HG03439 (cell line): ENCODE measurements around the gene GPR150.

Experiments
- ATAC-seq: cut with Tn5 transposase; IDR thresholded peaks from one replicate; pipeline ENCODE4 v1.9.1; 2021; ENCODE audit warnings: mild to moderate bottlenecking, moderate library complexity; ENCODE audit not compliant: unreplicated experiment

Gene GPR150

DNA sequence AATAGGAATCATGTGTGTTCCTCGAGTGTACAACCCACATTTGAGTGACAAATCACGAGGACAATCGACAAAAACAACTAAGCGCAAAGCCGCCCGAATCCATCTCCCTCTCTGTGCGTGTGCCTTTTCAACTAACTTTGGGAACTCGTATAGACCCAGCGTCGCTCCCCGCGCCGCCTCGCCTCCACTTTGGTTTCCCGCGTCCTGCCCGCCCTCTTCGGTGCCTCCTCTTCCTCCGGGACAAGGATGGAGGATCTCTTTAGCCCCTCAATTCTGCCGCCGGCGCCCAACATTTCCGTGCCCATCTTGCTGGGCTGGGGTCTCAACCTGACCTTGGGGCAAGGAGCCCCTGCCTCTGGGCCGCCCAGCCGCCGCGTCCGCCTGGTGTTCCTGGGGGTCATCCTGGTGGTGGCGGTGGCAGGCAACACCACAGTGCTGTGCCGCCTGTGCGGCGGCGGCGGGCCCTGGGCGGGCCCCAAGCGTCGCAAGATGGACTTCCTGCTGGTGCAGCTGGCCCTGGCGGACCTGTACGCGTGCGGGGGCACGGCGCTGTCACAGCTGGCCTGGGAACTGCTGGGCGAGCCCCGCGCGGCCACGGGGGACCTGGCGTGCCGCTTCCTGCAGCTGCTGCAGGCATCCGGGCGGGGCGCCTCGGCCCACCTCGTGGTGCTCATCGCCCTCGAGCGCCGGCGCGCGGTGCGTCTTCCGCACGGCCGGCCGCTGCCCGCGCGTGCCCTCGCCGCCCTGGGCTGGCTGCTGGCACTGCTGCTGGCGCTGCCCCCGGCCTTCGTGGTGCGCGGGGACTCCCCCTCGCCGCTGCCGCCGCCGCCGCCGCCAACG is at the start of gene GPR150:
Gene GPR150 (plus strand): TSS at position 58 of the 840 bp plus-strand sequence. CDS start 189 bp downstream, at position 247.
- peak; percentile 73 for ATAC-seq

DNA sequence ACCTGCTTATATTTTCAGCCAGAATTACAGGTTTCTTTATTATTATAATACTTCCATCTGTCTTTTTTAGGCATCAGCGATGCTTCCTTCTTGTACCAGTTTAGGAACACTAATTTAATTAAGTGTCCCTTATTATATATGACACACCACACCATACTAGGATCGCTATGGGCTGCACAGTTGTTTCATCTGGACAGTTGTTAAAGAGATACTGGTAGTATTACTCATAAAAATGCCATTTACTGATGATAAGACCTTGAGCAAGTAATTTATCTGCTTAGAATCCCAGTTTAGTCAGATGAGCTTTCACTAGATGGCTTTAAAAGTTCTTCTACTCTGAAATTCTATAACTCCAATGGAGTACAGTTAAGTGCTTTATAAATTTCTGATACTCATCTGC is 47.9 kb upstream of the GPR150 start:
- no peak for ATAC-seq

DNA sequence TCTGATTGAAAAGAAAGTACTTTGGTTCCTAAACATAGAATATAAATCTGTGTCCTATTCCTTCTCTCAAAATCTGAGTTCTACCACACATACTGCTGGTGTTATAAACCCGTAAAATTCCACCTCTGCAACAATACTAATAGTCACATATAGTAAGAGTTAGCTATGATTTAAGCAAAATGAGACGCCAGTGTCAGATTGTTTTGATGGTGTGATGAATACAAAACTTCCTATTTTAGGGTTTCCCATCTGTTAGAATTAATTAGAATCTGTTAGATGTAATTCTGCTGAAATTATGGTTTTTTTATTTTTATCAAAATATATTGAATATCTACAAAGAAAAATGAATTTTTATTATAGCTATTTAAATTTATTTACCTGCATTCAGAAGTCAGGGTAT is 38.3 kb upstream of the GPR150 start:
- ATAC-seq, result no peak

DNA sequence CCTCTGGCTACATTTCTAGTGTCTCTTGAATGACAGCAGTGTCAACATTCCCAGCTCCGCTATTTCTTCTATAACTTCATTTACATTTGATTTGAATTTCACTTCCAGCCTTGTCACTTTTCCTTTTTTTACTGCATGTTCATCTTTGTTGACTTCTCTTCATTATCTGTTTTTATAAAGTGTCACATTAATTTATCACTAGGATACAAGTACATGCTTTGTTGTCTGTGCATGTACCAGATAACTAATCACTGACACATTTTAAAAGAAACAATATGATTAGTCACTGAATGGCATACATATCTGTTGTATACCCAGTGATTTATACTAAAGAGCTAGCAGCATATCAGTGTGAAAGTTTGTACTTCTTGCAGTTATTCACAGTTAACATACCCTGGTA is 35.9 kb upstream of the GPR150 start:
- ATAC-seq, result no peak

DNA sequence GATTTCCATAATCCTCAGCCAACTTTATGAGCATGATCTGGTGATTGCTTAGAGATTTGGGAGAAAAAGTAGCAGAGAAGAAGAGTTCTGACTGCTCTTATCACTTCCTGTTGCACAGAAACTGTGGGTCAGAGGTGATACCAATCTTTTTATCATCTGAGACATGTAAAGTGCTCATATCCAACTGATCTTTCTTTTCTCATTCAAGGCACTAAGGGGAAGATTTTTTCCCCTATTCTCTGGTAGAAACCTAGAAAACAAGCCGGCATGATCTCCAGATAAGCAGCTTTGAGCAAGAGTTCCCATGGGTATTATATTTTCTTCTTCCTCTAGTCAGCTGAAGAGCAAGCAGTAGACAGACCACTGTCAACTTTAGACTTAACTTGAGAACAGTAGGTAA is 29.0 kb upstream of the GPR150 start:
- ATAC-seq, result no peak

DNA sequence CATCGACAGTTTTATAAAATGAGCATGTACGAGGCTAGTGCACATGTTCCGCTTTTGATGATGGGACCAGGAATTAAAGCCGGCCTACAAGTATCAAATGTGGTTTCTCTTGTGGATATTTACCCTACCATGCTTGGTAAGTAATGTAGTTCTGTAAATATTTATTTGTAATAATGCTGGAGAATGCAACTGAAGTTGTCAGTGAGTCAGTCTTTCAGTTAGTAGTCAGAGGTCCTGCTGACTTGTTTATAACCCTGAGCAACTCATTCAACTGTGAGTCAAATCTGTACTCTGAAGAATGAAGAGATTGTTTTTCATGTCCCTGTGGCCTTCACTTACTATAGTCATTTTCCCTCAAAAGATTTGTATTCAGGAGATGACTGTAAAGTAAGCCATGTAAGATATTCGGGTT is 28.4 kb upstream of the GPR150 start:
- ATAC-seq, result peak; percentile 89

DNA sequence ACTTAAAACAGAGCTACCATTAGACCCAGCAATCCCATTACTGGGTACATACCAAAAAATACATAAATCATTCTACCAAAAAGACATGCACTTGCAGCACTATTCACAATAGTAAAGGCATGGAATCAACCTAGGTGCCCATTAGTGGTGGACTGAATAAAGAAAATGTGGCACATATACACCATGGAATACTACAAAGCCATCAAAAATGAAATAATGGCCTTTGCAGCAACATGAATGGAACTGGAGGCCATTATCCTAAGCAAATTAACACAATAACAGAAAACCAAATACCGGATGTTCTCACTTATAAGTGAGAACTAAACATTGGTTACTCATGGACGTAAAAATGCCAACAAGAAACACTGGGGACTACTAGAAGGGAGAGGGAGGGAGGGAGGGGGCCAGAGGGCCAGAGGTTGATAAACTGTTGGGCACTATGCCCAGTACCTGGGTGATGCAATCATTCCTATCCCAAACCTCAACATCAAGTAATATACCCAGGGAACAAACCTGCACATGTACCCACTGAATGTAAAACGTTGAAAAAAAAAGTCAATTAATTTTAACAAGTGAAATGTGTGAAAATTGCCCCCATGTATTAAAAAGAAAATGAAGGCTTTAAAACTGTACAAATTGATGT is 24.5 kb upstream of the GPR150 start:
- no peak for ATAC-seq

DNA sequence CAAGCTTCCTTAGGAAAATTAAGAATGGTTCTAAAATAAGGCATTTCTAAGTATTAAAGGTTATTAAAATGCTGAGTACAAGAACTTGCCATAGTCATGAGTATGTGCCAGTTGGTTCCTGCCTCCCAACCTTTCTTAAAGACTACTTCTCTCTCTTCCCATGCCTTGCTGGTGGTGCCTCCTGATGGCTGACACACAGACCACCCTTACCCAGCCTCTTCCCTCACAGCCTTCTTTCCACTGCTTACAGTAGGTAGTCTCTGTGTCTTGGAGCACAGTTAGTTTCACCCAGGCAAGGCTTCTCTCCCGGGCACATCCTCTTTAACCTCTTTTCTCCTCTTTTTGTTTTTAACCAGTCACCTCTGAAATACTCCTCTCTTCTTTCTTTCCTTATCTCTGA is 20.6 kb upstream of the GPR150 start:
- ATAC-seq, result no peak

DNA sequence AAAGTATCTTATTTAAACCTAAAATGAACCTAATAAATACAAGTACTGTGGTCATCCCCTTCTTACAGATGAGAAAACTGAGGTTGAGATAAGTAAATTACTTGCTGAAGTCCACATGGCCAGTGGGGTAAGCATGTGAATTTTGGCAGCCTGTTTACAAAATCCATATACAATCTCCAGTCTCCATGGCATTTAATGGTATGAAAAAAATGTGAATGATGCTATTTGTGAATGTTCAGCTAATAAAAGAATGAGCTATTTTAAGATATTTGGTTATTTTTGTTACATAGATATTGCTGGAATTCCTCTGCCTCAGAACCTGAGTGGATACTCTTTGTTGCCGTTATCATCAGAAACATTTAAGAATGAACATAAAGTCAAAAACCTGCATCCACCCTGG is 19.3 kb upstream of the GPR150 start:
- ATAC-seq, result no peak

DNA sequence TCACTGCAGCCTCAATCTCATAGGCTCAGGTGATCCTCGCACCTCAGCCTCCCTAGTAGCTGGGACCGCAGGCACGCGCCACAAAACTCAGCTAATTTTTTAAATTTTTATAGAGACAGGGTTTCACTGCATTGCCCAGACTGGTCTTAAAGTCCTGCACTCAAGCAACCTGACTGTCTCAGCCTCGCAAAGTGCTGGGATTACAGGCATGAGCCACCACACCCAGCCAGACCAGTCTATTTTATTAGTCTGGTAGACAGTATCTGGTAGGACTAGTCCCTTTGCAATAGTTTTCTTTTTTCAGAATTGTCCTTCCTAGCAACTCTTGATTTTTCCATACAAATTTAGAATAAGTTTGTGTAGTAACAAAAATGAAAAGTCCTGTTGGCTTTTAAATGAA is 14.1 kb upstream of the GPR150 start:
- no peak for ATAC-seq

DNA sequence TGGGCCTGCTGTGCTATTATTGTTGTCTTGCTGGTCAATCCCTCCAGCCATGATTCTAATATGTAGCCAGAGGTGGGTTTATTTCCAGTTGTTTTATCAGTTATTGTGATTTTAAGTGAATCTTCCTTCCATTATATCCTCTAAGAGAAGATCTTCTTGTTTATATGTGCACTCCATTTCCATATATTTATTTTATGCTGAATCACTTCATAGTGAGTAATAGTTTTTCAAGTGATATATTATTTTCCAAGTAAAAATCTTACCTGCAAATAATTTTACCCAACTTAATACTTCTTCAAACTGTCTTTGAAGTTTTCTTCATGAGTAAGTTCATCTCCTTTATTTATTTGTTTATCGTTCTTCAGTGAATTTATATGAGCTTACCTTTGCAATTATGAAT is 13.5 kb upstream of the GPR150 start:
- no peak for ATAC-seq

DNA sequence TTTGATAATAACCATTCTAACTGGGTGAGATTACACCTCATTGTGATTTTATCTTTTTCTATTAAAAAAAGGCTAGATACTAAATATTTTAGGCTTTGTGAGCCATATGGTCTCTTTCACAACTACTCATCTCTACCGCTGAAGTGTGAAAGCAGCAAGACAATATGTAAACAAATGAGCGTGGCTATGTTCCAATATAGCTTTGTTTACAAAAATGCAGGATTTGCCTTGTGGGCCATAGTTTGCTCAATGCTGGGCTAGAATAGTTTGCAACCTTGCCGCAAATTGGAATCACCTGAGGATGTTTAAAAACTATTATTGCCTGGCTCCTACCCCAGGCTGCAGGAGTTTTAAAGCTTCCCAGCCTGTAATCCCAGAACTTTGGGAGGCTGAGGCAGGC is 10.2 kb upstream of the GPR150 start:
- ATAC-seq, result no peak

DNA sequence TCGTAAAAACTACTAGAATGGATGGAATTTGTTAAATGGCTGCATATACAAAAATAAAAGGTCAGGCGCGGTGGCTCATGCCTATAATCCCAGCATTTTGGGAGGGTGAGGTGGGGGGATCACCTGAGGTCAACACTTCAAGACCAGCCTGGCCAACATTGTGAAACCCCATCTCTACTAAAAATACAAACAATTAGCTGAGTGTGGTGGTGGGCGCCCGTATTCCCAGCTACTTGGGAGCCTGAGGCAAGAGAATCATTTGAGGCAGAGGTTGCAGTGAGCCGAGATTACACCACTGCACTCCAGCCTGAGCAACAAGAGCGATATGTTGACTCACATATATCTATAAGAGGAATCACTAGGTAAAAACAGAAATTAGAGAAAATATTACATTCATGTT is 9.3 kb upstream of the GPR150 start:
- ATAC-seq, result no peak

DNA sequence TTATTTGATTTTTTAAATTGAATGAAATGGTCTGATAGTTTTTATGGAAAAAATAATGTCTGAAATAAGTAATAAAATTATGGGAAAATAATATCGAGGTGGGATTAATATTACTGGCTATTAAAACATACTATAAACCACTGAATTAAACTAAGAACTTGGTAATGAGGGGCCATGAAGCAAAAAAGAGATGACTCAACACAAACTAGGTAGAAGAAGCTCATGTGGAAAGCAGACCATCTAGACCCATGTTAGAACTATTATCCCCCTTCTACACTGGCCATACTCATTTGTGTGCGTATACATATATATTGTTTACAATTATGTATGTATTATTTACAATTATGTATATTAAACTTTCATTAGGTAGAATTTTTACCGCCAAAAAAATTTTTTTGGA is 8.5 kb upstream of the GPR150 start:
- no peak for ATAC-seq

DNA sequence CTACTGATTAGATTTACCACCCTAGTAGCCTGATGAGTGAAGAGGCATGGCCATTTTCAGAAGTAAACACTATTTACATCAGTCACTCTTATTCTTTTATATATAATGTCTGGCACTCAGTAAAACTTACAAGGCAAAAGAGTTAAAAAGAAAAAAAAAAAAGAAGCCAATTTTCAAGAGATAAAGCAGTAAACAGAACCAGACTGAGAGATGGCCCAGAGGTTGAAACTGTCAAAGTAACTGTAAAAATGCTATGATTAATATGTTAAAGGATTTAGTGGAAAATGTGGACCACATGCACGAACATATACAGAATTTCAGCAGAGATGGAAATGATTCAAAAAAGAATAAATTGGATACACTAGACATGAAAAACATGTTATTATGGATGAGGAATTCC is 6.4 kb upstream of the GPR150 start:
- no peak for ATAC-seq

DNA sequence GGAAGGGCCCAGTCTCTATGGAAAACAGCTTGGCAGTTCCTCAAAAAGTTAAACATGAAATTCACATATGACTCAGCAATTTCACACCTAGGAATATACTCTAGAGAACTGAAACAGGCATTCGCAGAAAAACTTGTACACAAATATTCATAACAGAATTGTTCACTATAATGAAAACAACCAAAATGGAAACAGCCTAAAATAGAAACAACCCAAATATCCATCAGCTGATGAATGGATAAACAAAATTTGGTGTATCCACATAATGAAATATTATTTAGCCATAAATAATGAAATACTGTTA is 4.8 kb upstream of the GPR150 start:
- peak; percentile 59 for ATAC-seq

DNA sequence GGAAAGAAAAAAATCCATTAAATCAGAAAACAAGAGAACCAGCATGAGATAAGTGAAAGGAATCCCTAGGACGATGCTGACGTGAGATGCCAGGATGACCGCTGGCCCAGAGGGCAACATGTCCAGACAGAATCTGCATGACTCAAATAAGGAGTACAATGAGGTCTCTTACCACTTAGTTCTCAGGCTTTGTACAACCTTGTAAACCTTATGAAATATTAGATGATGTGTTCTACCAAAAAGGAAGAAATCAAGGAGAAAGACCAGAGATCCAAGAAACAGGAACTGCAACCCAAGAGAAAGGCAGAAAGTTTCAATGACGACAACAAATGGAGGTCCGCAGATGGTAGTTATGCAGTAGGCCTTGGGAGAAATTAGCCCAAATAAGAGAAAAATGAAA is 2.8 kb upstream of the GPR150 start:
- no peak for ATAC-seq

DNA sequence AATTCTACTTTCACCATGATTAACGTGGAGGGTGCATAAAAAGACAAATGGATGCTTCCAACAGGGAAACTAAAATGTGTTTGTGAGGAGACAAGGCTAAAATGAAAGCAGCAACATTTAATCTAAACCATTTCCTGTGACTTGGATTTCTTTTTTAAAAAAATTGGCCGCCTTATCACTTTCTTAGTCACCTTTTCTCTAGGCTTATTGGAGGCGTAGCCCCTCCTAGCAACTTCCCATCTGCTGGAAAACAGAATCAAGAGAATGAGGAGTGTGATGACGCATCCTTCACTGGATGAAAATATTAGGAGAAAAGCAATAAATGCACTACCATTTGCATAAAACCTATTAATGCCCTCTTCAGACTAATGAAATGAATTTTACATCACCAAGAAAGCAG is 791 bp upstream of the GPR150 start:
- ATAC-seq, result no peak

DNA sequence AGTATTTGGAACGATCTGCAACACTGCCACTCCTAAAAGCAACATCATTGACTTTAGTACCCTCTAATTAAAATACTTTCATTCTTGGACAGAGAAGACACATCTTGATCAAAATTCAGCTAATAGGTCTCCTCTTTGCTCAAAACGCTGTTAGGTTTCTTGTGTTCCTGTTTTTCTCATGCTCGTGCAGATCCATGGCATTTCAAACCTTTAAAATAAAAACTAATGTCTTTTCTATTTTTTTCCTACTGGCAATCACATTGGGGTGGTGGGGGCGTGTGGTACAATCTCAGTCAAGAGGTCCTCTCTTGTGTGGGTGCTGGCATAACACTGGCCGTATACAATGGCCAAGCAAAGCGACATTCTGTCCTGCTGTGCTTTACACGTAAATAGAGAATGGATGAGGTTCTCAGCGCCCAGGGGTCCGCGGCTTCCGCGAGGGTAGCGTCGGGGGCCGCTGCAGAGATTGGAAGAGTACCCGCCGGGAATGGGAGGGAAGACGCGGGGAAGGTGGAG is 315 bp upstream of the GPR150 start:
- no peak for ATAC-seq

DNA sequence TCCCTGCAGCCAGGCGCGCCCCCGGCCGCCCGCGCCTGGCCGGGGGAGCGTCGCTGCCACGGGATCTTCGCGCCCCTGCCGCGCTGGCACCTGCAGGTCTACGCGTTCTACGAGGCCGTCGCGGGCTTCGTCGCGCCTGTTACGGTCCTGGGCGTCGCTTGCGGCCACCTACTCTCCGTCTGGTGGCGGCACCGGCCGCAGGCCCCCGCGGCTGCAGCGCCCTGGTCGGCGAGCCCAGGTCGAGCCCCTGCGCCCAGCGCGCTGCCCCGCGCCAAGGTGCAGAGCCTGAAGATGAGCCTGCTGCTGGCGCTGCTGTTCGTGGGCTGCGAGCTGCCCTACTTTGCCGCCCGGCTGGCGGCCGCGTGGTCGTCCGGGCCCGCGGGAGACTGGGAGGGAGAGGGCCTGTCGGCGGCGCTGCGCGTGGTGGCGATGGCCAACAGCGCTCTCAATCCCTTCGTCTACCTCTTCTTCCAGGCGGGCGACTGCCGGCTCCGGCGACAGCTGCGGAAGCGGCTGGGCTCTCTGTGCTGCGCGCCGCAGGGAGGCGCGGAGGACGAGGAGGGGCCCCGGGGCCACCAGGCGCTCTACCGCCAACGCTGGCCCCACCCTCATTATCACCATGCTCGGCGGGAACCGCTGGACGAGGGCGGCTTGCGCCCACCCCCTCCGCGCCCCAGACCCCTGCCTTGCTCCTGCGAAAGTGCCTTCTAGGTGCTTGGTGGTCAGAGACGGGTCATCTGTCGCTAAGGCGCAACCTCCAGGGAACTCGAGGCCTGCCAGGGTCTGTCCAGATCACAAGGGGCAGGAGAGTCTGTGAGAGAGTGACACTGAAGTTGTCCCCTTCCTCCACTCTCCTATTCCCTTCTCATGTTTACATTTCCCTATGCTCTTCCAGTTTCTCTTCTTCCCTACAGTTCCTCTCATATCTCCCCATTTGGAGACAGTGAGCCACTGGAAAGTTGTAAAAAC is 1.3 kb downstream of the GPR150 start:
- peak; percentile 42 for ATAC-seq

DNA sequence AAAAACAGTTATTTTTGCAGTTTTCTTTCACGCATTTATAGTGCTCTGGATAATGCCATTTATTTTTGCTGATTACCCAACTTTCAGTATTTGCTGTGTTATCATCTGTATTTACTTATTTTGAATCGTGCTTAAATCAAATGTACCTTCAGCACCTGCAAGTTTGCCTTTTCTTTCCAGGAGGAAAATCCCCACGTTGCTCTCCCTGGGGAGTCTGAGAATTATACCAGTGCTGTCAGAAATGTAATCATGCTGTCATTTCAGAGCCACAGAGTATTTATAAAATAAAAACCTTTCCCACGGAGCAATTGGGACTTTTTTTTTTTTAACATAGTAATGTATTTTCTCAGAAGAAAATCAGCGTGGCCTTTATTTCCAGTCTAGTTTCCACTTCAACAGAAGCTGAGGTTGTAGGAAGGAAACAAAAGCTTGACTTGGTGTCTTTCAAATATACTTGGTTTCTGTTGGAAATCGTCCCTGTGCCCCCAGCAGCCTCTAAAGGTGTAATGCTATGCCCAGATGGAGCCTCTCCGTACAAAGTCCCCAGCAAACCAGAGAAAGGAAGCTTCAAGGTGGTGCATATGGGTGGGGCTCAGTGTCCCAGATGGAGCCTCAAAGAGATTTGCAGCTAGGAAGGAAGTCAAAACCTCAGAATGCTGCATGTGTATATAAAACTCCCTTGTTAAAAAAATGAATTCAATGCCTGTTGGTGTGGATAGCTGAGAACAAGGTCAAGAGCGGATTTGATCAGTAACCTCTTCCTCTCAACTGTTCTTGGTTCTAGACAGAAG is 2.1 kb downstream of the GPR150 start:
- no peak for ATAC-seq
